Fibroblast of lung (primary cell): ENCODE data around the gene TTC38. TPM values are rescaled to one million over a fixed set of nuclear protein-coding genes. Genes with fewer than 3 reads are reported as not detected.

Experiments
- DNase-seq, 2 donors: peaks; one replicate each; pipeline versions ENCODE4 v3.0.0 to v3.0.0-alpha.2; 2010; ENCODE audit warnings: low read depth in 2 of 2
- H2AFZ ChIP-seq: 2 replicates; pipeline ENCODE4 v1.5.1; 2012; ENCODE audit warnings: low read length, control low read depth, inconsistent platforms
- H3K27ac ChIP-seq: 2 replicates; pipeline ENCODE4 v1.5.1; 2011; ENCODE audit warnings: low read length, control low read depth; ENCODE audit not compliant: insufficient read depth
- H3K27me3 ChIP-seq: 2 replicates; pipeline ENCODE4 v1.5.1; 2011; ENCODE audit warnings: mild to moderate bottlenecking, low read length; ENCODE audit not compliant: control insufficient read depth, insufficient read depth
- H3K36me3 ChIP-seq: 2 replicates; pipeline ENCODE4 v1.5.1; 2011; ENCODE audit warnings: low read length; ENCODE audit not compliant: control insufficient read depth, insufficient read depth
- H3K4me1 ChIP-seq: 2 replicates; pipeline ENCODE4 v1.5.1; 2011; ENCODE audit warnings: low read length; ENCODE audit not compliant: control insufficient read depth, insufficient read depth; ENCODE audit errors: extremely low read depth
- H3K4me2 ChIP-seq: 2 replicates; pipeline ENCODE4 v1.5.1; 2011; ENCODE audit warnings: low read length, control low read depth; ENCODE audit not compliant: insufficient read depth; ENCODE audit errors: extremely low read depth
- H3K4me3 ChIP-seq, 4 experiments: fragments of 200-600 bp in 1 of 4; sonication (generic) in 1 of 4; replicated peaks in 1 of 4; 2 replicates each; pipeline ENCODE4 v1.5.1; 2011 to 2016; ENCODE audit warnings: low read length in 4 of 4, low read depth in 3 of 4, mild to moderate bottlenecking in 3 of 4, control low read depth in 2 of 4, inconsistent platforms in 1 of 4, mixed read lengths in 1 of 4; ENCODE audit not compliant: insufficient read depth in 1 of 4; ENCODE audit errors: control extremely low read depth in 1 of 4
- H3K79me2 ChIP-seq: 2 replicates; pipeline ENCODE4 v1.5.1; 2012; ENCODE audit warnings: mild to moderate bottlenecking, low read length, inconsistent platforms; ENCODE audit not compliant: control insufficient read depth, insufficient read depth
- H3K9ac ChIP-seq: 2 replicates; pipeline ENCODE4 v1.5.1; 2011; ENCODE audit warnings: mild to moderate bottlenecking, low read length, control low read depth; ENCODE audit not compliant: insufficient read depth
- H3K9me3 ChIP-seq: 2 replicates; pipeline ENCODE4 v1.5.1; 2012; ENCODE audit warnings: low read depth, low read length; ENCODE audit not compliant: control insufficient read depth, insufficient read depth
- H4K20me1 ChIP-seq: 2 replicates; pipeline ENCODE4 v1.5.1; 2011; ENCODE audit warnings: low read length; ENCODE audit not compliant: control insufficient read depth, insufficient read depth; ENCODE audit errors: extremely low read depth
- EZH2 ChIP-seq: IDR thresholded peaks from 2 replicates; pipeline ENCODE4 v1.5.1; 2012; ENCODE audit warnings: low read length, control low read depth, mild to moderate bottlenecking; ENCODE audit errors: missing control alignments
- polyA plus RNA-seq, 2 donors: library from polyadenylated mRNA; depleted of rRNA in 1 of 2; stranded (reverse) in 1 of 2; unstranded in 1 of 2; fragments of >200 nt; gene quantifications; 2 replicates each; pipeline ENCODE4 v1.2.1, GENCODE V29; 2011 to 2012; ENCODE audit warnings: missing spikeins in 1 of 2
- total RNA-seq: library from RNA; depleted of rRNA; stranded (reverse); fragments of >200 nt; gene quantifications from 2 replicates; pipeline ENCODE4 v1.2.1, GENCODE V29; 2014
- TF ChIP-seq, protein P1 (sequence below), 2 donors: IDR thresholded peaks in 1 of 2; conservative IDR thresholded peaks in 1 of 2; 1 replicate in 1 of 2; 2 replicates in 1 of 2; pipeline ENCODE4 v1.5.1; 2011 to 2012; ENCODE audit warnings: low read length in 2 of 2, control low read depth in 1 of 2, inconsistent platforms in 1 of 2, low read depth in 1 of 2, mild to moderate bottlenecking in 1 of 2

TTC38 gene
- total and polyA plus RNA-seq, 2 donors (not counting 1 experiment from before 2014, with no cell fraction given) = 17.6 to 27.6 TPM

DNA sequence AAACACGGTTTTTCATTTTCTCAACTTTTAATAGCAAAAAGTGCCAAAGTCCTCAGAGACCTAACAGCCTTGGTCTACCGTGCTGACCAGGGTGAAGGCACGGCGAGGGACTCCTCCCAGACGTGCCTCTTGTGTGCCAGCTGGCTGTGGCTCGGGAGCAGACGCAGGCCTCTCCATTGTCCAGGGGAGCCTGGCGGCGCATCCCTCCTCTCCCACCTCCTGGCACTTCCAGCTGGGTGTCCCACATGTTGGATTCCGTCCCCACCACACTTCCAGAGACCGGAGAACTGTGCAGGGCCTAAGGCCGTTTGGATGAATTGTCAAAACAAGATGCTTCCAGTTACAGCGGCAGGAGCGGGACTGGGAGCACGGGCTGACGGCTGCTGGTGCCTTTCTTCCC lies 29.3 kb upstream of the TTC38 start:
- TF ChIP-seq EZH2 = no peak
- TF ChIP-seq, protein P1, sequence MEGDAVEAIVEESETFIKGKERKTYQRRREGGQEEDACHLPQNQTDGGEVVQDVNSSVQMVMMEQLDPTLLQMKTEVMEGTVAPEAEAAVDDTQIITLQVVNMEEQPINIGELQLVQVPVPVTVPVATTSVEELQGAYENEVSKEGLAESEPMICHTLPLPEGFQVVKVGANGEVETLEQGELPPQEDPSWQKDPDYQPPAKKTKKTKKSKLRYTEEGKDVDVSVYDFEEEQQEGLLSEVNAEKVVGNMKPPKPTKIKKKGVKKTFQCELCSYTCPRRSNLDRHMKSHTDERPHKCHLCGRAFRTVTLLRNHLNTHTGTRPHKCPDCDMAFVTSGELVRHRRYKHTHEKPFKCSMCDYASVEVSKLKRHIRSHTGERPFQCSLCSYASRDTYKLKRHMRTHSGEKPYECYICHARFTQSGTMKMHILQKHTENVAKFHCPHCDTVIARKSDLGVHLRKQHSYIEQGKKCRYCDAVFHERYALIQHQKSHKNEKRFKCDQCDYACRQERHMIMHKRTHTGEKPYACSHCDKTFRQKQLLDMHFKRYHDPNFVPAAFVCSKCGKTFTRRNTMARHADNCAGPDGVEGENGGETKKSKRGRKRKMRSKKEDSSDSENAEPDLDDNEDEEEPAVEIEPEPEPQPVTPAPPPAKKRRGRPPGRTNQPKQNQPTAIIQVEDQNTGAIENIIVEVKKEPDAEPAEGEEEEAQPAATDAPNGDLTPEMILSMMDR (conservative IDR thresholded peaks at IDR 0.05 in 1 of 2, IDR thresholded peaks at IDR 0.05 in 1 of 2; ENCODE audit: low read depth in 1 of 2, low read length in 2 of 2) = no peak
- no peak for DNase-seq
- H3K4me1 ChIP-seq = no peaks in the 10 kb centered on the region
- no peaks in the 10 kb centered on the region for H3K27me3 ChIP-seq
- H3K36me3 ChIP-seq = peaks cover 3% of the 10 kb centered on the region
- H3K79me2 ChIP-seq = no peaks in the 10 kb centered on the region
- H4K20me1 ChIP-seq = no peaks in the 10 kb centered on the region
- no peak overlapping the region for H3K4me2 ChIP-seq
- H3K9ac ChIP-seq = no peak overlapping the region
- no peak overlapping the region for H2AFZ ChIP-seq
- no peaks in the 10 kb centered on the region for H3K9me3 ChIP-seq
- no peak overlapping the region for H3K4me3 ChIP-seq
- no peak overlapping the region for H3K27ac ChIP-seq

DNA sequence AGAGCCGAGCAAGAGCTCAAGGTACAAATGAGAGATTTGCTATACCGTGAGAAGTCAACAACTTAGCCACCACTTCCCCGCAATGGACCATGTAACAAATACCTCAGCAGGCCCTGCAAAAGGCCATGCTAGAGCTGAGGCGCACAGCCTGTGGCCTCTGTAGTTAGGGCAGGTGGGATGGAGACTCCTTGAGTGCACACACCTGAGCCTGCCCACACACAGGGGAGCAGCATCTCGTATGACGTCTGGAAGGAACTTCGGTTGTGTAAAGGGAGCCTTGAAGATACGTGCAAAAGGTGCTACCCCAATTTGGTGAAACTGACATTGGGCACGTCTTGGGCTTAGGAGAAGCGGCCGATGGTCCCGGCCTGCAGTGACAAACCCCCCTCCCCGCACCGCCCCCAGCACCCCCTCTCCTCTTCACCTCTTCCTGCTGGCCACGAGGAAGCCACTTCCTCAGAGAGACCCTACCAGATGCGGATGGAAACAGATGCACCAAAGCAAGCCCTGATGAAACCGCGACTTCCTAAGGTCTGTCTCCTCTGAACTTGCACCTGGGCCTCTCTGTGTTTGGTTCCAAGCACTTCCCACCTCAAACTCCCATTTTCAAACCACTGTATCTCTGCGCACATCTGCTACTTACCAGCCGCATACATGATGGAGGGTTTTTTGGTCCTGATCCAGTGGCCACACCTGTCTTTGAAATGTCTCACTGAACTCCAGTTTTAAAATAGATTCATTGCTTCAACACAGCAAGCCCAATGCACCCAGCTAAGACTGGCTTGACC lies 28.4 kb upstream of the TTC38 start:
- H3K36me3 ChIP-seq = peaks cover 3% of the 10 kb centered on the region
- no peak overlapping the region for H3K9ac ChIP-seq
- H4K20me1 ChIP-seq = no peaks in the 10 kb centered on the region
- H3K27me3 ChIP-seq = no peaks in the 10 kb centered on the region
- no peaks in the 10 kb centered on the region for H3K4me1 ChIP-seq
- no peak for DNase-seq
- TF ChIP-seq, protein P1 (conservative IDR thresholded peaks at IDR 0.05 in 1 of 2, IDR thresholded peaks at IDR 0.05 in 1 of 2; ENCODE audit: low read depth in 1 of 2, low read length in 2 of 2) = no peak
- TF ChIP-seq EZH2 = no peak
- H3K9me3 ChIP-seq = no peaks in the 10 kb centered on the region
- no peak overlapping the region for H3K27ac ChIP-seq
- H3K4me2 ChIP-seq = no peak overlapping the region
- no peak overlapping the region for H3K4me3 ChIP-seq
- no peak overlapping the region for H2AFZ ChIP-seq
- no peaks in the 10 kb centered on the region for H3K79me2 ChIP-seq

DNA sequence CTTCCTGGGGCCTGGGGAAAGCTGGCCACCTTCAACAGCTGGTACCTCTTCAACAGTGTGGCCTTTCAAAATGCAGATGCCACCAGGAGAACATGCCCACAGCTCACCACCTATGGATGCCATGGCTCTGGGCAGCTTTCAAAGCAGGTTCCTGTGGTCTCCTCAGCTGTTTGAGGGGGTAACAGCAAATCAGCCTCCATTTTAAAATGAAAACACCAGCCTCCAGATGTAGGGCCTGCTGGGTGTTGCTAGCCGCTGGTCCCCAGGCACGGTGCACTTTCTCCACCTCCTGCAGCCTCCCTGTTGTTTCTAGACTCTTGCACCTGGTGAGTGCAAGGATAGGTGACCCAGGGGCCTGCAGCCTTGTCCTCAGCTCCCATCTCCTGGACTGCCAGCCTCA lies 27.7 kb upstream of the TTC38 start:
- no peak overlapping the region for H3K4me3 ChIP-seq
- H3K27ac ChIP-seq = no peak overlapping the region
- no peak overlapping the region for H3K4me2 ChIP-seq
- H3K9ac ChIP-seq = no peak overlapping the region
- H4K20me1 ChIP-seq = no peaks in the 10 kb centered on the region
- no peaks in the 10 kb centered on the region for H3K4me1 ChIP-seq
- H3K79me2 ChIP-seq = no peaks in the 10 kb centered on the region
- H3K27me3 ChIP-seq = no peaks in the 10 kb centered on the region
- no peak overlapping the region for H2AFZ ChIP-seq
- peaks cover 5% of the 10 kb centered on the region for H3K36me3 ChIP-seq
- no peaks in the 10 kb centered on the region for H3K9me3 ChIP-seq
- no peak for TF ChIP-seq EZH2
- TF ChIP-seq, protein P1 (conservative IDR thresholded peaks at IDR 0.05 in 1 of 2, IDR thresholded peaks at IDR 0.05 in 1 of 2; ENCODE audit: low read depth in 1 of 2, low read length in 2 of 2) = no peak
- no peak for DNase-seq
